Measurements from ENCODE around the gene LPO.

Gene LPO

GRCh38 chr17:58262149-58262548 lies 23.8 kb downstream of the LPO start:
- no peak for DNase-seq (ENCODE audit: low read depth)

GRCh38 chr17:58263773-58264172 lies 25.4 kb downstream of the LPO start:
- no peak for DNase-seq (ENCODE audit: low read depth)

- DNase-seq (ENCODE audit: low read depth), result no peak
Observed at GRCh38 chr17:58264407-58265103, 26.2 kb downstream of the LPO start.

- no peak for DNase-seq (ENCODE audit: low read depth)
Observed at GRCh38 chr17:58265271-58265670, 26.9 kb downstream of the LPO start.

- DNase-seq (ENCODE audit: low read depth), result no peak
Observed at GRCh38 chr17:58265902-58266875, 27.8 kb downstream of the LPO start.

GRCh38 chr17:58267347-58268324 lies 29.3 kb downstream of the LPO start:
- DNase-seq (ENCODE audit: low read depth), result no peak

DNA sequence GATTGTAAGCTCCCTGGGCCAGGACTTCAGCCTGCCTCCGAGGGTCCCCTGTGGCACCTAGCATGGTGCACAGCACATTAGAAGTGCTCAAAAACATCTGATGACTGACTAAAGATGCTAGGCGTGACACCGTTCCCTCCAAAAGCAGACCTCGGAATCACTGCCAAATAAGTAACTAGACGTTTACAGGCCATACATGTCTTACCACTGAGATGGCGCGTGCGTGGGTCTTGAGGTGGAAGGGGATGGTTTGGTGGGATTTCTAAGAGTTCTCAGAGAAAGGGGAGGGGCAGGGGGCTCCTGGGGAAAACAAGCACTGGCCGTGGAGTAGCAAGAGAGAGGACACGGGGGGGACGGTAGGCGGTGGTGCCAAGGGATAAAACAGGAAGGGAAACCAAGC lies 29.9 kb downstream of the LPO start:
- no peak for DNase-seq (ENCODE audit: low read depth)

DNA sequence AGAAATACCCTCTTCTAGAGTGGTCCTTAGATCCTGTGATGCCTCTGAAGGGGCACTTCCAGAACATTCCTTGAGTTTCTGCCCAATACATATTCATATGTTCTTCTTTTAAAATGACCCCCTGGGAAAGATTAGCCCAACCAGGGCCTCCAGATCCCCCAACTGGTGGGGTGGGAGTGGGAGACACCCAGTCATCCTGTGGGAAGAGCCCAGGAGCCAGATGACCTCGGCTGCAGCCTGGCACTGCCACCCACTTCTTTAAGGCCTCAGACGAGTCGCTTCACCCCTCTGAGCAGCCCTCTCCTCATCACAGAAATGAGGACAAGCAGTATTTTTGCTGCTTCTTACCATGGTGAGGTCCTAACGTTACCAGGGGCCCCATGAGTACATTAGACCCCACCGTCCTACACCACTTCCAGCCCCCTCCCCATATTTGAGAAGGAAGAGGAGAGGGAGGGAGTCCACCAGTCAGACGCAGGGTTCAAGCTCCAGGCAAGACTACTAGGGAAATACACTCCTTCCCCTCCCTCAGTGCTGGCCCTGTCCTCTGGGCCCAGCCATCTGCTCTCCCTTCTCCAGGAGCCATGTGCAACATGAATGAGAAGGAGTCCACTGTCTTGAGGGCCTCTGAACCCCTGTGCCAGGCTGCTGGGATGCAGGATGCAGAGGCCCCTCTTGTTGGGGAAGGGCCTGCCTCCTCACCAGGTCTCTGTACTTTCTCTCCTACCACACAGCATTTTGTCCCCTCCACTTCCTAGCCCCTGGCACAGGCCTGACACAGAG lies 30.6 kb downstream of the LPO start:
- DNase-seq (ENCODE audit: low read depth), result no peak

DNA sequence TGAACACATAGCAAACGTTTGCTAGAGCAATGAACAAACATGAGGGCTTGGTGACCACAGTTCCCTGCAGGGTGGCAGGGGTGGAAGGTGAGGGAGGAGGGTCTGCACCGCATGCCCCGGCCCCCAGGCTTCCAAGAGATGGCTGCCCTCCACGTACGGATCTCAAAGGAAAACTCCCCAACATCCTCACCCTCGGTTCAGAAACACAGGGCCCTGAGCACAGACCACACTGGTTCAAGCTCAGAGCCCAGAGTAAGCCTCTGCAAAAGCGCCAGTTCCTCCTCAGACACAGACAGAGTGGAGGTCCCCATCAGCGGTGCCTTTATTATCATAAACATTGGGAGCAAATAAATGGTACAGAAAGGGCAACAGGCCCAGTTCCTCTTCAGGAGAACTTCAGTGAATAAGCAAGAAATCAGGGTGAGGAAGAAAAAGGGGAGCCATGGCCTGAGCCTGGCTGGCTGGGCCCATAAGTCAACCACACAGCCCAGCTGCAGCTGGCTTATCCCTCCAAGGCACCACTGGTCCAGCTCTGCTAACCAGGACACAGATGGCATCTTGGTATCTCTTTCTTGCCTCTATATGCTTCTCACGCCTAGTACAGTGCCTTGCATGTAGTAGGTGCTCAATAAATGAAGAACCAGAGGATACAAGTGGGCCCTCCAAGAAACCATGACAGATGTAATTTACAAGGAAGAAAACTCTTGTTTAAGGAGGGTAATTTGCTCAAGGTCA lies 31.3 kb downstream of the LPO start:
- no peak for DNase-seq (ENCODE audit: low read depth)

GRCh38 chr17:58270476-58271215 lies 32.3 kb downstream of the LPO start:
- DNase-seq (ENCODE audit: low read depth), result no peak

DNA sequence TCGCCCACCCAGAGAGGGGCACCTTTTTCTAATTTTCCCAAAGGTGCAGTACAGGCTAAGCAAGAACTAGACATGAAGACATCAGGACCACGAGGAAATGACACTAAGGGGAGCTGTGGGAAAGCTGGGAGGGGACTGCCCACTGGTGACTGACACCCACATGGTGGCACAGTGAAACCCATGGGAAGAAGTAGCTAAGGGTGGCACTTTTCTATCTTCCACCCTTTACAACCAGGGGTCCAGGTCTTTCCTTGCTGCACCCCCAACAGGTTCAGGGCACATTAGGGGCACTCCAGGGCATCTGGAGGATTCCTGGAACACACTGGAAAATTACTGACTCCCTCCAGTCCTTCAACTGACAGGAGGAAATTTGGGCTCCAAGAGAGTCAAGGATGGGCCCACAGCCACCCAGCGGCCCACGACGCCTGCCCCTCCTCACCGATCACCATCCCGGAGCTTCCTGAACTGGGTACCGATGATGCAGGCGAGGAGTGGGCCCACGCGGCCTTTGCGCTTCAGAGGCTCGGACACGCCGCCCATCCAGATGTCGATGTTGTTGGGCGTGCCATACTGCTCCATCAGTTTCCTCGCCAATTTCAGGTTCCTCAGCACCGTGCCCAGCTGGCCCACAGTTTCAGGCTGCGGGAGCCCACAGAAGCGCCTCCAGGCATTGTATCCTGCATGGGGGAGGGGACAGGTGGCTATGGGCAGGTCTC lies 33.0 kb downstream of the LPO start:
- DNase-seq (ENCODE audit: low read depth), result no peak

- DNase-seq (ENCODE audit: low read depth), result no peak
Observed at GRCh38 chr17:58272367-58273280, 34.2 kb downstream of the LPO start.

- no peak for DNase-seq (ENCODE audit: low read depth)
Observed at GRCh38 chr17:58273453-58274104, 35.2 kb downstream of the LPO start.

DNA sequence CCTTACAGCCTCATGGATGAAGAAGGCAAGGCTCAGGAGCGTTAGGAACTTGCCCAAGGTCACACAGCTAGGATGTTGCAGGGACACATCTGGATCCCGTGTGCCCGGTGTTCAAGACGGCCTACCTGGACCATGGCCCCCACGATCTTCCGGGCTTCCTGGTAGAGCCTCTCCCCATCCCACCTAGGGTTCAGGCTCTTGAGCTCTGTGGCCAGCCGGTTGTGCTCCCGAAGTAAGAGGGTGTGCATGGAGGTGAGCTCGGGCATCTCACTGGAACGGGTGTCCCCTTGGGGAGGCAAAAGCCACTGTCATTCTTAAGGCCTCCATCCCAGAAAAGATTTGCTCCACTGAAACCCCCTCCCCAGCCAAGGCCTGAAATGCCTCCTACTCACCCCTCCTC lies 37.0 kb downstream of the LPO start:
- no peak for DNase-seq (ENCODE audit: low read depth)

DNA sequence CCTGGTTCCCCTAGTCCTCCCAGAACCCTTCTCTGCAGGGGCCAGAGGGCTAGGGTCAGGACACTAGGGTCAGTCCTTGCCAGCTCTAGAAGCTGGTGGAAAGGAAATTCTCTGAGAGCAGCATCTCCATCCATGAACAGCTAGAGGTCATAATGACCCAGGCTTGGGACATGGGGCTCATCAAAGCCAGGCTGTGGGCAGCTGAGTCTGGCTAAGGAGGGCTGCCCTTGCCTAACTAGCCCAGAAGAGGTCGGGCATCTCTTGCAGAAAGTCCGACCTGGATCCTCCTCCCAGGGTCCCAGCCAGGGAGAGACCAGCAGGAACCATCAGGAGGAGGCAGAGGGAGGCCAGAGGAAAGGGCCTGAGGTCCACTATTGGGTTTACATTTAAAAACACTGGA lies 38.0 kb downstream of the LPO start:
- no peak for DNase-seq (ENCODE audit: low read depth)

- no peak for DNase-seq (ENCODE audit: low read depth)
Observed at GRCh38 chr17:58277107-58277801, 38.9 kb downstream of the LPO start.
